GM18498 (cell line): ENCODE data around the gene ETFDH.
"Not testable (repeated sequence)": the region's sequence is repeated elsewhere in the genome, so short reads cannot be mapped to it uniquely, and the experiment has no call there.

Experiments used
- ATAC-seq: cut with Tn5 transposase; IDR thresholded peaks from one replicate; pipeline ENCODE4 v1.9.1; 2021; ENCODE audit warnings: mild to moderate bottlenecking, moderate library complexity; ENCODE audit not compliant: unreplicated experiment

The ETFDH gene

DNA sequence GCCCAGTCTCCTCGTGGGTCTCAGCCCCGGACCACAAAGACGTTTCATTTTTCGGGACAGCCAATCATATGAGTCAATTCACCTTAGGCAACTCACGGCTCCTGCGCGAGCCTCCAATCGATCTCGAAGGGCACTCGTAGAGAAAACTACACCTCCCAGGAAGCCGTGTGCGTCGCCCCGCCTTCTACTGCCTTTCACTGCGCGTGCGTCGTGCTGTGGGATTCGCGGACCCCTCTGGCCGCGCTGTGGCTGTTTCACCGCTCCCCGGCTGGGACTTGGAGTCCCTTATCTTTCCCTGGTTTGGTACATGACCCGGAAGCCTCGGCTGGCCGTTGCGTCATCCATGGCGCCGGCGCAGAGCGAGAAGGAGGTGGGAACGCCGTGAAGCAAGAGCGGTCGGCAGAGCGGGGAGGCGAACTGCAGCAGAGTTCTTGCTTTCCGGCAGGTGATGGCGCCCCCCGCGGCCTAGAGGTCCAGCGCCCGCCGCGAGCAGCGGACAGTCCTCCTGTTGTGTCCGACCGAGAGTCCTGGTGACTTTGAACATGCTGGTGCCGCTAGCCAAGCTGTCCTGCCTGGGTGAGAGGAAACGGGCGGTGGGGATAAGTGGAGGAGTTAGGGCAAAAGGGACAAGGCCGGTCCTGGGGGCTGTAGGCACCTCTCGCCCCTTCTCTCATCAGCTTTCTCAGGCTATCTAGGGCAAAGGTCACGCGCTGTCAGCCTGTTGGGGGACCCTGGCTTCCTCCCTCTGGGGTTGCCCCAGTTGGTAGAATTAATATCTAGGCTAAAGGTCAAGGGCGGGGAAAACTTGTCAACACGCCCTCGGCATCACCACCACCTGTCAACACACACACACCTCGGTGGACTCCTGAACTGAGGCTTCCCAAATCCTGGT, at the start of gene ETFDH:
Gene ETFDH, plus strand, starts transcription at position 382 of the 892 bp plus-strand sequence. Its CDS starts 161 bp downstream, at position 543.
- peak; percentile 85 for ATAC-seq

GRCh38 chr4:158624889-158625478, 47.1 kb upstream of the ETFDH start:
- peak; percentile 88 for ATAC-seq

GRCh38 chr4:158625544-158625943, 46.6 kb upstream of the ETFDH start:
- ATAC-seq = no peak

DNA sequence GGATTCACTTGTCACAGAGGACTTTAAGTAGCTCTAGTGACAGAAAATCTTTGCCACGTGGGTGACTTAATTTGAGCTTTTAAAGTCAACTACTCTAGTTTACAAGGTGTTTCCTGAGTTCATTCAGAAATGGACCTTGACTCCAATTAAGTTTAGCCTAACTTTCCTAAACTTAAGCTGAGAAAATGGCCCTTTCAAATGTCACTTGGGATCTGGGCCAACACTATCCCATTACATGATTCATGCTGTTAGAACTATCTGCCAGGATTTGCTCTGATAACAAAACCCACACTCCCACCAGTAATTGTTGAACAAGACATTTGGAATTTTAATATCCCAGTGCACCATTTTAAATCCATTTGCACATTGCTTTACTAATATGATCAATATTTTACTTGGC, 41.2 kb upstream of the ETFDH start:
- ATAC-seq = no peak

DNA sequence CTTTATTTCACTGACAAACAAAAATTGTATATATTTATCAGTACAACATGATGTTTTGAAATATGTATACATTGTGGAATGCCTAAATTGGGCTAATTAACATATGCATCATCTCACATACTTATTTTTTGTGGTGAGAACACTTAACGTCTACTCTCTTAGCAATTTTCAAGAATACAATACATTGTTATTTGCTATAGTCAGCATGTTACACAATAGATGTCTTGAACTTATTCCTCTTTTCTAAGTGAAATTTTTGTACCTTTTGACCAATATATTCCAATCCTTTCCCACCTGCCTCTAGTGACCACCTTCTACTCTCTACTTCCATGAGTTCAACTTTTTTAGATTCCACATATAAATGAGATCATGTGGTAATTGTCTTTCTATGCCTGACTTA, 35.5 kb upstream of the ETFDH start:
- ATAC-seq = no peak

- no peak for ATAC-seq
Observed at GRCh38 chr4:158644356-158644755, 27.7 kb upstream of the ETFDH start.

DNA sequence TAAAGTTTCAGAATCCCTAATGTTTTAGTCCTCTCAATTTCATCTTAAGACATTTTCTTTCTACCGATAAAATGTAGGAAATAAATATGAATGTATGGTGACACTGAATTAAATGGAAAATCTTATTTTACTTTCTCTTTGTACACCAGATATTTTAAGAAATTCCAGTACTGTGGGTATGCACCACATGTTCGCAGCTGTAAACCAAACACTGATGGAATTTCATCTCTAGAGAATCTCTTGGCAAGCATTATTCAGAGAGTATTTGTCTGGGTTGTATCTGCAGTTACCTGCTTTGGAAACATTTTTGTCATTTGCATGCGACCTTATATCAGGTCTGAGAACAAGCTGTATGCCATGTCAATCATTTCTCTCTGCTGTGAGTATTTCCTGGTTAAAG, 27.3 kb upstream of the ETFDH start:
- no peak for ATAC-seq

GRCh38 chr4:158649111-158649680, 22.9 kb upstream of the ETFDH start:
- ATAC-seq = no peak

DNA sequence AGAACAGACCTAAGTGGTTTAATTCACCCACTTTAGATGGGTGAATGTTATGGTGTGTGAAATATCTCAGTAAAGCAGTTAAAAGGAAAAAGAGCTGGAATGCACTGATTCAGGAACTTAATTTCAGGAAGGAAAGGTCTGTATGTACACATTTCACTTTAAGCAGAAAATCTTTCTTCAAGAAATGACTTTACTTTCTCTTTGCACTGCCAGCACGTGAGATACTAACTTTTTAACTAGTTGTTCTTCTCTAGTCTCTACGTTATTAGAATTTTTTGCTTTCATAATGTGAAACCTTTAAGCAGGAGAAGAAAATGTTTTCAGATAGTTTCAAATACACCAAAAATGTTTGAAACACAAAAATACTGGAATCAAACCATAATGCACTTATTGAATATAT, 19.2 kb upstream of the ETFDH start:
- ATAC-seq = peak; percentile 53

- ATAC-seq = no peak
Observed at GRCh38 chr4:158656439-158656838, 15.7 kb upstream of the ETFDH start.

DNA sequence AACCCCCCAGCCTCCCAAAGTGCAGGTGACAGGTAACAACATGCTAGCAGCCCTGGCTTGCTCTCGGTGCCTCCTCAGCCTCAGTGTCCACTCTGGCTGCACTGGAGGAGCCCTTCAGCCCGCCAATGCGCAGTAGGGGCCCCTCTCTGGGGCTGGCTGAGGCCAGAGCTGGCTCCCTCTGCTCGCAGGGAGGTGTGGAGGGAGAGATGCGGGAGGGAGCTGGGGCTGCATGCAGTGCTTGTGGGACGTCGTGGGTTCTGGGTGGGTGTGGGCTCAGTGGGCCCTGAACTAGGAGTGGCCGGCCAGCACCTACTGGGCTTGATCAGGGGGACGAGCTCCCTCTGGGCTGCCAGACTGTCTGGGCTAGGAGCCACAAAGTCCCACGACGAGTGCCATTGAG, 14.8 kb upstream of the ETFDH start:
- ATAC-seq = no peak

GRCh38 chr4:158663255-158663654, 8.8 kb upstream of the ETFDH start:
- ATAC-seq = not testable (repeated sequence)

- ATAC-seq = not testable (repeated sequence)
Observed at GRCh38 chr4:158663707-158664625, 8.1 kb upstream of the ETFDH start.

DNA sequence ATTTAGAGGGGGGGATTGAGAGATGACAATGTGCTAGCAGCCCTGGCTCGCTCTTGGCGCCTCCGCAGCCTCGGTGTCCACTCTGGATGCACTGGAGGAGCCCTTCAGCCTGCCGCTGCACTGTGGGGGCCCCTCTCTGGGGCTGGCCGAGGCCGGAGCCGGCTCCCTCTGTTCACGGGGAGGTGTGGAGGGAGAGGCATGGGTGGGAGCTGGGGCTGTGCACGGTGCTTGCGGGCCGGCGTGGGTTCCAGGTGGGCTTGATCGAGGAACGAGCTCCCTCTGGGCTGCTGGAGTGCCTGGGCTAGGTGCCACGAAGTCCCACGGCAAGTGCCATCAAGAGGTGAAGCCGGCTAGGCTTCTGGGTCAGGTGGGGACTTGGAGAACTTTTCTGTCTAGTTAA, 7.3 kb upstream of the ETFDH start:
- ATAC-seq = no peak

- ATAC-seq = no peak
Observed at GRCh38 chr4:158666892-158667291, 5.2 kb upstream of the ETFDH start.

DNA sequence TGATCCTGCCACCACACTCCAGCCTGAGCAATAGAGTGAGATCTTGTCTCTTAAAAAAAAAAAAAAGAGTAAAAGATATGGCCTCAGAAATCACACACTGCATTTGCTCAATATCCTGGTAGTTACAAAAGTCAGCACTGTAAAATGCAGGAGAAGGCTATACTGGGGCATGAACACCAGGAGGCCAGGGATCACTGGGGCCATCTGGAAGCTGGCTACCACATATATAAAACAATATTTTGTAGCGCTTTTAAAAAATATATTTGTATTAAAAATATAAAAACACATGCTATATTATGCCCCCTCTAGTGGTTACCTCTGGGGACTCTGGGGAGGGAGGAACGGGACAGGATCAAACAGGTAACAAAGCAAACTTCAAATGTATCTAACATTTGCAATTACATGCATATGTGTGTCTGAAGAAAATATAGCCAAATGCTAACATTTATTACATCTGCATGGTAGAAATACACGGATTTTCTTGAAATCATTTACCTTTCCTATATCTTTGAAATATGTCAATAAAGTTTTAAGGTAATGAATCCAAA, 4.4 kb upstream of the ETFDH start:
- no peak for ATAC-seq

DNA sequence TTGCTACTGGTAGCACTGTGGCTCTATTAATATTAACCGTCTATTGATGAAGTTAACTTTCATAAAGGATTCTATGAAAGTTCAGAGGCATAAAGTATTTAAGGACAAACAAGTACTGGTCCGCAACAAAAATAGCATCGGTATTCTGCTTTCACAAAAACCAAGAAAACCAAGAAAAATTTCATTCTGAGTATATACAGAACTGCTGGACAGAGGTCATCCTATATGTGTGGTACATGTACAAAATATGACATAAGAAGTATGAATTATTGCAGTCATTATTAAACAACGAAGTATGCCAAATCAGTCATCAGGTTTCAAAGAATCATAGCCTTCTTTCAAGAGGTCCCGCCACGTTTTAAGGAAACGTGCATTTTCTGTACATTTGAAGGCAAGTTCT, 2.8 kb upstream of the ETFDH start:
- ATAC-seq = no peak

- peak; percentile 31 for ATAC-seq
Observed at GRCh38 chr4:158670975-158671664, 976 bp upstream of the ETFDH start.

GRCh38 chr4:158671665-158671914, 506 bp upstream of the ETFDH start, which contains the start of gene C4orf46:
Gene C4orf46, minus strand, starts transcription at chr4:158671887. Its CDS starts 86 bp downstream, at chr4:158671801.
- ATAC-seq = no peak

GRCh38 chr4:158673633-158674032, 1.5 kb downstream of the ETFDH start:
- ATAC-seq = no peak
